ES-I3 (cell line): ENCODE results near the gene GPSM3.
"Not testable (repeated sequence)": the region's sequence is repeated elsewhere in the genome, so short reads cannot be mapped to it uniquely, and the experiment has no call there.

Experiments
- H3K36me3 ChIP-seq: 2 replicates; pipeline ENCODE4 v1.6.1; 2013; ENCODE audit warnings: mild to moderate bottlenecking, low read length, control low read depth, moderate library complexity; ENCODE audit not compliant: insufficient read depth
- H3K4me1 ChIP-seq: 2 replicates; pipeline ENCODE4 v1.6.1; 2013; ENCODE audit warnings: mild to moderate bottlenecking, control low read depth, low read length; ENCODE audit not compliant: insufficient read depth
- H3K9ac ChIP-seq: 2 replicates; pipeline ENCODE4 v1.6.1; 2013; ENCODE audit warnings: low read depth, mild to moderate bottlenecking, low read length, moderate library complexity
- H3K9me3 ChIP-seq: 2 replicates; pipeline ENCODE4 v1.6.1; 2013; ENCODE audit warnings: mild to moderate bottlenecking, low read length, moderate library complexity; ENCODE audit not compliant: control insufficient read depth, insufficient read depth

GPSM3 gene

DNA sequence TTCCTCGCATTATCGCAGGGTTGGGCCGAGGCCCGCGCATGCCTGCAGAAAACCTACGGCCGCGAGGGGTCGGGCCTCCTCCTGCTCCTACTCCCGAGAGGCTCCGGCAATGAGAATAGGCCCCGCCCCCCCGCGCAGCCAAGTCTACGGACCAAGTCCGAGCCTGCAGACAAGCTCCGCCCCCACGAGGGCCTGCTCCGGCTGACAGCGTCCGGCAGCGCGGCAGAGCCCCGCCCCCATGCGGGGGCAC is 3.1 kb upstream of the GPSM3 start:
- peak overlapping the region; percentile 68; the same call in 1 of the 2 replicates for H3K9ac ChIP-seq
- H3K36me3 ChIP-seq = no peaks in the 10 kb centered on the region
- no peaks in the 10 kb centered on the region for H3K9me3 ChIP-seq
- H3K4me1 ChIP-seq = peaks cover 28% of the 10 kb centered on the region

DNA sequence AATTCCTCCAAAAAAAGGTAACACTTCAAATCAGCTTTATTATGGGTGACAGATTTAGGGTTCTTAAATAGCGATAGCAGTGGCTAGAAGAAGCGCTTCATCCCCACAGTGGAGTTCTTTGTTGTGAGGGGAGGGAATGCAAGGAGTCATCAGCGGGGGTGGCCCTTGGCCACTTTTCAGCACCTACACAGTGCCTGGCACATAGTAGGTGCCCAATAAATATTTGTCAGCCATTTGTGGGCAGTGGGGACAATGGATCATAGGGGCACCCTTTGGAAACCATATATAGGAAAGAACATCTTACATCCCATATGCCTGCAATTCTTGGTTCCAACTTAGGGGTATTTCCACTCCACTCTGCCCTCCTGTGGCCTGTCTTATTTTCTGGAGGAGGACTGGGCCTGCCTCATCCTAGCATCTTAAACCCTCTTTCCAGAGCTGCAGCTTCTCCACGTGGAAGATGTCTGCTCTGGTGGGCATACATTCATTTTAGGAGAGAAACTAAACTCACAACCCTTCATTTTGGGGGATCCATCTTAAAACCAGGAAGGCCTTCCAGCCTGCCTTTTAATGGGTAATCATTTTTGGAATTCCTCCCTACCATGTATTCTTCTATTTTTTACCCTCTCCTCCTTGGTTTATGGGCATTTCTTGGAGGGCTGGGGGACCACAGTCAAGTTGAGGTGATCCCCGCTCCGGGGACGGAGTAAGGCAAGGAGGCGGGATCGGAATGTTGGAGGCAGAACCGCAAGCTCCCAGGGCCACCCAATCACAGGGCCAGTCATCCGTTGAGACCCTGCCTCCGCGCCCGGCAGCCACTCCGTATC is 2.6 kb upstream of the GPSM3 start:
- H3K36me3 ChIP-seq = no peaks in the 10 kb centered on the region
- peaks cover 28% of the 10 kb centered on the region for H3K4me1 ChIP-seq
- H3K9ac ChIP-seq = peak overlapping the region; percentile 71
- H3K9me3 ChIP-seq = no peaks in the 10 kb centered on the region

DNA sequence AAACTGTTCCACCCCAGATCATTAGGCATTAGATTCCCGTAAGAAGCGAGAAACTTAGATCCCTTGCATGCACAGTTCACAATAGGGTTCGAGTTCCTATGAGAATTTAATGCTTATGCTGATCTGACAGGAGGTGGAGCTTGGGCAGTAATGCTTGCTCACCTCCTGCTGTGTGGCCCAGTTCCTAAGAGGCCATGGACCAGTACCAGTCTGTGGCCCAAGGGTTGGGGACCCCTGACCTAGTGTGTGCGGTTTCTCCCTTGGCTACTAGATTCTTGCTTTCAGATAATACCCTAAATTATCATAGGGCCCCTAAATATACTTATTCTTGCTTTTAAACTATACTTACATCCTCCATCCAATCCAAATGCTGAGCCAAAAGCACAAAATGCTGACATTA is 1.9 kb upstream of the GPSM3 start:
- Histone ChIP-seq H3K9me3 (no peaks in the 10 kb centered on the region), H3K4me1 (peaks cover 28% of the 10 kb centered on the region), H3K9ac (no peak overlapping the region), H3K36me3 (no peaks in the 10 kb centered on the region)

DNA sequence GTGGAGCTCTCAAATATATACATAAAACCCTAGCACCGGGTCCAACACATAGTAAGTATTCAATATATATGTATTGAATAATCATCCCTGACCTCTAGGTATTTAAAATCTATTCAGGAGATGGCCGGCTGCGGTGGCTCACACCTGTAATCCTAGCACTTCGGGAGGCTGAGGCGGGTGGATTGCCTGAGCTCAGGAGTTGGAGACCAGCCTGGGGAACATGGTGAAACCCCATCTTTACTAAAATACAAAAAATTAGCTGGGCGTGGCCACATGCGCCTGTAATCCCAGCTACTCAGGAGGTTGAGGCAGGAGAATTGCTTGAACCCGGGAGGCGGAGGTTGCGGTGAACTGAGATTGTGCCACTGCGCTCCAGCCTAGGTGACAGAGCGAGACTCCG is 653 bp upstream of the GPSM3 start:
- not testable (repeated sequence) for H3K36me3 ChIP-seq, H3K9me3 ChIP-seq
- Histone ChIP-seq H3K4me1 (peaks cover 35% of the 10 kb centered on the region), H3K9ac (peak overlapping the region; percentile 57; the same call in 1 of the 2 replicates)

DNA sequence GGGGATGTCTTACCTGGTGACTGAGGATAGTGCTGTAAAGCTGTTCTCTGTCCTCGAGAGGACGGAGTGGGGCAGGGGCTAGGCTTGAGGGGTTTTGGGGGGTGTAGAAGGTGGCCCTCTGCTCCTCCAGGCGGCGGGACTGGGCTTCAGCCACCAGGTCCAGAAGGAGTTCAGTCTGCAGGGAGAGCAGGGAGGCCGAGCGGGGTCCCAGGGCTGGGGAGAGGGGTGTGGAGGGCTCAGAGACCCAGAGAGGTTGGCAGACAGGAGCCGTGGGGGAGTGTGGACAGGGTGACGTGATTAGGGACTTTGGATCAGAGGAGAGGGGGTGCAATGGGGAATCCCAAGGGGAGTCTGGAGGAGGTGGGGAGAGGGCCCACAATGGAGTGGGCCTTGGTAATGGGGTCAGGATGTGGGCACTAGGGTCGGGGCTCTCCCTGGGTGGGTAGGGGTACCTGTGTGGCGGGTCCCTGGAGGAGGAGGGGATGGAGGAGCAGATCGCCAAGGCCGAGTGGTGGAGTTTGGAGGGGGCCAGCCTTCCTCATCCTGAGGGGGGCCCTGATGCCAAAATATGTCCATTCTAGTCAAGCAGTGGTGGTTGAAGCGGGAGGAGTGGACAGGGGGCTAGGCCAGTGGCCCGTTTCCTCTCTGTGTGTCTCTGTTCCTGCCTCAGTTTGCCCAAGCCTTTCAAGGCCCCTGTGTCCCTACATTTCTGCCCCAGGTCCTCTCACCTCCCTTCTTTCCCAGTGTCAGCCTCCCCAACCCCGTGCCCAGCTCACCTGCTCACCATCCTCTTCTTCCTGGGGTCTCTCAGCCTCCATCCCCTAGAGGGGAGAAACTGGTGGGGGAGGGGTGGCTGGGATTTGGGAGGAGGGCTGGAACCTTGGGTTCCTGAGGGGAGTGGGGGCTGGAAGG is 491 bp downstream of the GPSM3 start:
- 0 out of 2 replicates have a peak, but pooled peaks cover 3% of the 10 kb centered on the region for H3K36me3 ChIP-seq
- no peaks in the 10 kb centered on the region for H3K9me3 ChIP-seq
- H3K9ac ChIP-seq = peak overlapping the region; percentile 11; the same call in 1 of the 2 replicates
- H3K4me1 ChIP-seq = peaks cover 35% of the 10 kb centered on the region

DNA sequence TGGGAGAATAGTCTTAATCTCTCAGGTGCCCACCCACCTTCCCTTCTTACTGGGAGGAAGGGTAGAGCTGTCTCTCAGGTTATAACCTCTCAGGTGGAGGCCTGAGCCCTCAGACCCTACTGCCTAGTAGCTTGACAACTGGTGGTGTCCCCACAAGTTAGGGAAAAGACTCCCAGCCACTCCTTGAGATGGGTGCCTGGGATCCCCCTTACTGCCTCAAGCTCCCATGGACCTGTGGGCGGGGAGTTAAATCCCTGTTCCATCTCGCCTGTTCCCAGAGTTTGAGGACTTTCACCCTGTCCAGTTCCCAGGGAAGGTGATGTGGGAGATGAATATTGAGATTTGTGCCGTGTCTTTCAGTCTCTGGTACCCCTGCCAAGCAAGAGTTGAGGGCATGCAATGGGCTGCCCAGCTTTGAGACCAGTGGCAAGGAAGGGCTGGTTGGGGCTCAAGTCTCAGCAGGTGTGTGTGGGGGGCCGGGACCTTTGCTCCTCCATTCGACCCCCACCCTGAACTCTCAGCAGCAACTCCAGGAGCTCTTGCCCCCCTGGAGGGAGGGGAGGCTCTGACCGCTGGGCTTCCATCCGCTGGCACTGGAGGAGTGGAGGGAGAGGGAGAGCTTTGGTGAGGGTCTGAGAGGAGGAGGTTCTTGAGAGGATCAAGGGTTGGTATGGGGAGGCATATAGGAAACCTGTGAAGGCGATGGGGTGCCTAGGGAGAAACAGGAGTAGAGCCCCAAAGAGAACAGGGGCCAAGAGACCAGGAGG is 1.3 kb downstream of the GPSM3 start:
- Histone ChIP-seq H3K36me3 (0 out of 2 replicates have a peak, but pooled peaks cover 3% of the 10 kb centered on the region), H3K9me3 (no peaks in the 10 kb centered on the region), H3K4me1 (peaks cover 35% of the 10 kb centered on the region), H3K9ac (no peak overlapping the region; the same call in 1 of the 2 replicates)

DNA sequence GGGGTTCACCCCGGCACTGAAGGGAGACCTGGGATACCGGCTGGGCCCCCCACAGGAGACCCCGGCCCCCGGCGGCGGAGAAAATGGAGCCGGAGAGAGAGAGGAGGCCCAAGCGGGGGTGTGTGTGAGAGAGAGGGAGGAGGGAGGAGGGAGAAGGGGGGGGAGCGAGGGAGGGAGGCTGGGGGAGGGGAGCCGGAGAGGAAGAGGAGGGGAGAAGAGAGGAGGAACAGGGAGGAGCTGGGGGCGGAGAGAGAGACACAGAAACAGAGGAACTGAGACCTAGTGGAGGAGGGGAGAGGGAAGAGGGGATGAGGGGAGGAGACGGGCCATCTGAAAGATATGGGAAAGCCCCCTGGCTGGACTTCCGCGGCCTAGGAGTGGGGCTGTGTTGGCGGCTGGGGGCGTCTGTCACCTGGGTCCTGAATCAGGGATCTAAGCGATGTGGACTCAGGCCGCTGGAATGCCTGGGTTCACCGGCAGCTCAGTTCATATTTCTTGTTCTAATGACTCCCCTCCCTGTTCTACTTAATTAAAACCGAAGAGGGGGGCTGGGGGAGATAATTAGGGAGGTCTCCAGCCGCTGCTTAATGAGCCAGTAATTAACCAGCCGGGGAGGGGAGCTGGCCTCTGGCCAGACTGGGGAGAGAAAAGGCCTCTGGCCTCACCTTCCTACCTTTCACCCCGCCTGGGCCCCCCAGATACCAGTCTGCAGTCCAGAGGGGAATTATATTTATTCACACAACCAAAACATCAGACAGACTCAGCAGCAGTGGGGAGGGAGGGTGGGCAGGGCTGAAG is 2.2 kb downstream of the GPSM3 start, which contains the start of gene PBX2:
Gene PBX2, minus strand, starts transcription at position 149 of the 798 bp plus-strand sequence. CDS start 287 bp downstream, outside the sequence.
- Histone ChIP-seq H3K36me3 (0 out of 2 replicates have a peak, but pooled peaks cover 3% of the 10 kb centered on the region), H3K9me3 (no peaks in the 10 kb centered on the region), H3K4me1 (peaks cover 38% of the 10 kb centered on the region), H3K9ac (peak within 1 kb of the TSS; percentile 77)

DNA sequence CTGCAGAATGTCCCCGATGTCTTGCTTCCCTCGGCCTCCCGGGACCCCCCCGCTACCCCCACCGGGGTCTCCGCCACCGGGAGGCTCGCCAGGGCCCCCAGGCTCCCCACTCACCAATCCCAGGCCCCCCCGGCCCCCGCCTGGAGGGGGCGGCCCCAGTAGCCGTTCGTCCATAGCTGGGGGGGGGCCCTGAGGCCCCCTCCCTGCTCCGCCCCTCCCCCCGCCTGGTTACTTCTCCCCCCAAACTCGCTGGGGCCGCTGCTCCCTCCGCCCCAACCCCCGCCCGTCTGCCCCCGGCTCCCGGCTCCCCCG is 2.7 kb downstream of the GPSM3 start:
- Histone ChIP-seq H3K4me1 (peaks cover 36% of the 10 kb centered on the region), H3K9ac (peak overlapping the region; percentile 77; the same call in 1 of the 2 replicates), H3K36me3 (0 out of 2 replicates have a peak, but pooled peaks cover 3% of the 10 kb centered on the region), H3K9me3 (no peaks in the 10 kb centered on the region)

DNA sequence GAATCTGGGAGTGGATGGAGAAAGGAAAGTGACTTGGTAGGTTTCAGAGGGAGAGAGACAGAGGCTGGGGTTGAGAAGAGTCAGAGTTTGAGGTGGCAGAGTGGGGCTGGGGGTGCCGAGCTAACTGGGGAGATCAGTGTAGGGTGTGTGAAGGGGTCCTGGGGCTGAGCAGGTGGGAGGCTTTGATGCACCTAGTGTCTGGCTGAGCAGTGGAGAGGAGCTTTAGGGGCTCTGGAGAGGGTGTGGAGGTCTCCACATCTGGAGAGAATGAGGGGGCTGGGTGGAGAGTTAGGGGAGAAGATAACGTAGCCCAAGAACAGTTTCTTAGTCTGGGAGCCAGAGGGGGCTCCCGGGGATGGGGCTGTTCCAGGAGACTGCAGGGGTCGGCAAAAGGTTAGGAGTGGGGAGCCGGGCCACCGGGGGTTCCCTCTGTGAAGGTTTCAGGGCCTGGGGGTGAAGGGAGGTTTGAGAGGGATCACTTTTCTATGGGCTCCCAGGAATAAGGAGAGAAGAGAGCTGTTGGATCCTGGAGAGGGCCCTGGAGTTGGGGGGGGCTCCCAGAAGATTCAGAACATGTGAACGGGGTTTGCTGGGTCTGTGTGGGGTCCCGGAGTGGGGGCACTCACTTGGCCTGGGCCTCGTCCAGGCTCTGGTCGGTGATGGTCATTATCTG is 3.2 kb downstream of the GPSM3 start:
- Histone ChIP-seq H3K9me3 (no peaks in the 10 kb centered on the region), H3K9ac (peak overlapping the region; percentile 77), H3K36me3 (0 out of 2 replicates have a peak, but pooled peaks cover 3% of the 10 kb centered on the region), H3K4me1 (peaks cover 31% of the 10 kb centered on the region)

DNA sequence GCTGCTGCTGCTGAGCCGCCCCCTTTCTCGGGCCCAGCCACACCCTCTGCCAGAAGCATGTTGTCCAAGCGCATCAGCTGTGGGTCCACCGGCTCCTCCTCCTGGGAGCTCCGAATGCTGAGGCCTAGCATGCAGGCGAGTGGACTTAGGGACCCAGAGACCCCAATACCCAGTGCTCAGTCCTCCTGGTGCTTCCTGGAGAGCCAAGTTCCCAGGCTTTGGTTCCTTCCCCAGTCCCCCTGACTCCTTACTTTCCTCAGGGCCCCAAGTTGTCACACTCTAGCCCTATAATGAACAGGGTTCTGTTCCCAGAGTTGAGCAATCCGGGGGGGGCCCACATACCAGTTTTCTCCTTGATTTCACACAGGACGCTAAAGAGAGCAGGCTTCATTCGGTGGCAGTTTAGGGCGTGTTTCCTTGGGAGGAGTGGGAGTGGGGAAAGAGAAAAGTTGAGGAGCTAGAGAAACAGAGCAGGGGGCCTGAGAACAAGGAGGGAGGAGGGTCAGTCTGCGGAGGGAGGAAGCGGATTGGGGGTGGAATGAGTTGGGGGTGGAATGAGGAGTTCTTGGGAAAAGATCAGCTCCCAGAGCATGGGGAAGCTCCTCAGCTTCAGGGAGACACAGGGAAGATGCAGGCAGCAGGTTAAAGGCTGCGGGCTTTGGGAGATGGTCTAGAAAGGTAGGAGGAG is 3.9 kb downstream of the GPSM3 start:
- no peaks in the 10 kb centered on the region for H3K9me3 ChIP-seq
- peak overlapping the region; percentile 77 for H3K9ac ChIP-seq
- H3K4me1 ChIP-seq = peaks cover 26% of the 10 kb centered on the region
- H3K36me3 ChIP-seq = 0 out of 2 replicates have a peak, but pooled peaks cover 3% of the 10 kb centered on the region

DNA sequence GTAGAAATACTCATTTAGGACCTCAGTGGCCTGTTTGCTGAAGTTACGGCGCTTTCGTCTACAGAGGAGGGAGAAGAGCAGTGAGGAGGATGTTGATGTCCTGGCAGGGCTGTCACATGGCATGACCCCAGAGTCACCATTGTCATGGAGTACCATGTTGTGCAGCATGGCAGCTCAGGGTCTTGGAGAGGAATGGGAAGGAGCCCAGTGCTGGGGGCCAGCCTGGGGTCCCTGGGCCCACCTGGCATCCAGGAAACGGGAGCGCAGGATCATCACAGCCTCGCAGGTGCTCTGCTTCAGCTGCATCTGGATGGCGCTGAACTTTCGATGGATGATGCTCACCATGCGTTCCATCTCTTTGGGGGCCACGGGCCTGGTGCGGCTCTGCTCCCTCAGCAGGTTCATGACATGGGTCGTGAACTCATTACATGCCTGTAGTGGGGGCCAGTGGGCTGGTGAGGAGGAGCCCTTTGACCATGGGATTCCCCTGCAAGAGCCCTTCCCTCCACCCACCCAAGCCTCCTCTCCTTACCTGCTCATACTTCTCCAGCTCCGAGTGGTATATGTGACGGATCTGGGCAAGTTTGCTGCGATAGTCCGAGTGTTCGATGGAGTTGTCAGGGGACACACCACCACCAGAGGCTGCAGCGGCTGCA is 4.6 kb downstream of the GPSM3 start:
- not testable (repeated sequence) for H3K9ac ChIP-seq, H3K9me3 ChIP-seq, H3K36me3 ChIP-seq
- H3K4me1 ChIP-seq = peaks cover 26% of the 10 kb centered on the region

DNA sequence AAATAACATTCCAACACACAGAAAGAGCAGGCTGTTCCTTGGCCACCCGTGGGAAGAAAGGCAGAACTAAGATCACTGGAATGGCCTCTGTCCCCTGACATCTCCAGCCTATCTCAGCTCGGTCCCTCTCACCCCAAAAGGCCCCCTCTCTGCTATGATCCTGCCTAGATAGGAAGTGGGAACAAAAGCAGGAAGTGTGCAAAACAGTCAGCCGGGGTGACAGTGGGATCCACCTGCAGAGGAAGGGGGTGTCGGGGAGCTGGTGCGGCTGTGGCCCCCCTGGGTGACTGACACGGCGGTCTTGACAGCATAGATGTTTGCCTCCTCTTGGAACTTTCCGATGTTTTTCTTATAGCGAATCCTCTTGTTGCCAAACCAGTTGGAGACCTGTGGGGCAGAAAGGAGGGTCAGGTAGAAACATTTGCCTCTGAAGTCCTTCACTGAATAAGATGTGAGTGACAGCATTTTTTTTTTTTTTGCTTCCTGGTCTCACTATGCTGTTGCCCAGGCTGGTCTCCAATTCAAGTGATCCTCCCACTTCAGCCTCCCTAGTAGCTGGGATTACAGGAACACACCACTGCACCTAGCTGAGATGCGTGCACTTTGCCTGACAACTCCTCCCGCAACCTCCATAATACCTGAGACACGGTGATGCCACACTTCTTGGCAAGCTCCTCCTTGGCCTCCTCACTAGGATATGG is 5.3 kb downstream of the GPSM3 start:
- no peak overlapping the region for H3K9ac ChIP-seq
- peaks cover 25% of the 10 kb centered on the region for H3K4me1 ChIP-seq
- H3K36me3 ChIP-seq = 0 out of 2 replicates have a peak, but pooled peaks cover 3% of the 10 kb centered on the region
- H3K9me3 ChIP-seq = no peaks in the 10 kb centered on the region
